ENCODE data around the gene ZDHHC14.

Gene ZDHHC14

GRCh38 chr6:157433678-157434081 is 52.7 kb downstream of the ZDHHC14 start:
- Histone ChIP-seq H3K27me3 (ENCODE audit: insufficient read depth, insufficient read length) (no peaks in the 10 kb centered on the region), H3K4me1 (ENCODE audit: insufficient read depth, insufficient read length) (no peaks in the 10 kb centered on the region), H3K4me3 (ENCODE audit: insufficient read length, low read depth) (no peak overlapping the region), H3K9me3 (ENCODE audit: insufficient read depth, low read length) (no peaks in the 10 kb centered on the region), H3K36me3 (ENCODE audit: insufficient read depth, insufficient read length, low read length) (no peaks in the 10 kb centered on the region), H3K9ac (ENCODE audit: insufficient read length, low read depth) (no peak overlapping the region)
- no peak for DNase-seq (ENCODE audit: low read depth, low spot score)
- TF ChIP-seq YY1 (IDR thresholded peaks at IDR 0.05; ENCODE audit: insufficient read depth, insufficient read length): no peak
- no peak for TF ChIP-seq ZNF274 (IDR thresholded peaks at IDR 0.05; ENCODE audit: low read depth, low read length)
- TF ChIP-seq SUZ12 (IDR thresholded peaks at IDR 0.05; ENCODE audit: extremely low read depth, insufficient read depth, insufficient read length): no peak

- H3K9me3 ChIP-seq (ENCODE audit: insufficient read depth, low read length): no peaks in the 10 kb centered on the region
- H3K36me3 ChIP-seq (ENCODE audit: insufficient read depth, insufficient read length, low read length): no peaks in the 10 kb centered on the region
- no peak overlapping the region for H3K4me3 ChIP-seq (ENCODE audit: insufficient read length, low read depth)
- DNase-seq (ENCODE audit: low read depth, low spot score): no peak
- no peaks in the 10 kb centered on the region for H3K27me3 ChIP-seq (ENCODE audit: insufficient read depth, insufficient read length)
- no peak for TF ChIP-seq YY1 (IDR thresholded peaks at IDR 0.05; ENCODE audit: insufficient read depth, insufficient read length)
- H3K9ac ChIP-seq (ENCODE audit: insufficient read length, low read depth): no peak overlapping the region
- no peaks in the 10 kb centered on the region for H3K4me1 ChIP-seq (ENCODE audit: insufficient read depth, insufficient read length)
Measured at GRCh38 chr6:157434349-157435033, 53.5 kb downstream of the ZDHHC14 start.

GRCh38 chr6:157436219-157436943 is 55.4 kb downstream of the ZDHHC14 start:
- Histone ChIP-seq H3K4me1 (ENCODE audit: insufficient read depth, insufficient read length) (no peaks in the 10 kb centered on the region), H3K9me3 (ENCODE audit: insufficient read depth, low read length) (no peaks in the 10 kb centered on the region), H3K9ac (ENCODE audit: insufficient read length, low read depth) (no peak overlapping the region), H3K36me3 (ENCODE audit: insufficient read depth, insufficient read length, low read length) (no peaks in the 10 kb centered on the region), H3K4me3 (ENCODE audit: insufficient read length, low read depth) (no peak overlapping the region), H3K27me3 (ENCODE audit: insufficient read depth, insufficient read length) (no peaks in the 10 kb centered on the region)
- no peak for TF ChIP-seq YY1 (IDR thresholded peaks at IDR 0.05; ENCODE audit: insufficient read depth, insufficient read length)
- TF ChIP-seq SUZ12 (IDR thresholded peaks at IDR 0.05; ENCODE audit: extremely low read depth, insufficient read depth, insufficient read length): no peak
- TF ChIP-seq ZNF274 (IDR thresholded peaks at IDR 0.05; ENCODE audit: low read depth, low read length): no peak
- DNase-seq (ENCODE audit: low read depth, low spot score): no peak

GRCh38 chr6:157436944-157437336 is 56.0 kb downstream of the ZDHHC14 start:
- no peaks in the 10 kb centered on the region for H3K4me1 ChIP-seq (ENCODE audit: insufficient read depth, insufficient read length)
- no peaks in the 10 kb centered on the region for H3K9me3 ChIP-seq (ENCODE audit: insufficient read depth, low read length)
- no peak for TF ChIP-seq YY1 (IDR thresholded peaks at IDR 0.05; ENCODE audit: insufficient read depth, insufficient read length)
- no peak for TF ChIP-seq SUZ12 (IDR thresholded peaks at IDR 0.05; ENCODE audit: extremely low read depth, insufficient read depth, insufficient read length)
- no peak for TF ChIP-seq ZNF274 (IDR thresholded peaks at IDR 0.05; ENCODE audit: low read depth, low read length)
- H3K9ac ChIP-seq (ENCODE audit: insufficient read length, low read depth): no peak overlapping the region
- no peaks in the 10 kb centered on the region for H3K27me3 ChIP-seq (ENCODE audit: insufficient read depth, insufficient read length)
- H3K4me3 ChIP-seq (ENCODE audit: insufficient read length, low read depth): no peak overlapping the region
- H3K36me3 ChIP-seq (ENCODE audit: insufficient read depth, insufficient read length, low read length): no peaks in the 10 kb centered on the region
- no peak for DNase-seq (ENCODE audit: low read depth, low spot score)

- no peak overlapping the region for H3K4me3 ChIP-seq (ENCODE audit: insufficient read length, low read depth)
- H3K9me3 ChIP-seq (ENCODE audit: insufficient read depth, low read length): no peaks in the 10 kb centered on the region
- H3K4me1 ChIP-seq (ENCODE audit: insufficient read depth, insufficient read length): peaks cover 2% of the 10 kb centered on the region
- H3K27me3 ChIP-seq (ENCODE audit: insufficient read depth, insufficient read length): no peaks in the 10 kb centered on the region
- no peak overlapping the region for H3K9ac ChIP-seq (ENCODE audit: insufficient read length, low read depth)
- no peak for DNase-seq (ENCODE audit: low read depth, low spot score)
- no peaks in the 10 kb centered on the region for H3K36me3 ChIP-seq (ENCODE audit: insufficient read depth, insufficient read length, low read length)
- TF ChIP-seq SUZ12 (IDR thresholded peaks at IDR 0.05; ENCODE audit: extremely low read depth, insufficient read depth, insufficient read length) (no peak), YY1 (IDR thresholded peaks at IDR 0.05; ENCODE audit: insufficient read depth, insufficient read length) (no peak), ZNF274 (IDR thresholded peaks at IDR 0.05; ENCODE audit: low read depth, low read length) (no peak)
Measured at GRCh38 chr6:157438611-157439111, 57.7 kb downstream of the ZDHHC14 start.

GRCh38 chr6:157440171-157440570 is 59.2 kb downstream of the ZDHHC14 start:
- TF ChIP-seq ZNF274 (IDR thresholded peaks at IDR 0.05; ENCODE audit: low read depth, low read length) (no peak), SUZ12 (IDR thresholded peaks at IDR 0.05; ENCODE audit: extremely low read depth, insufficient read depth, insufficient read length) (no peak), YY1 (IDR thresholded peaks at IDR 0.05; ENCODE audit: insufficient read depth, insufficient read length) (no peak)
- Histone ChIP-seq H3K9ac (ENCODE audit: insufficient read length, low read depth) (no peak overlapping the region), H3K27me3 (ENCODE audit: insufficient read depth, insufficient read length) (no peaks in the 10 kb centered on the region), H3K9me3 (ENCODE audit: insufficient read depth, low read length) (no peaks in the 10 kb centered on the region), H3K4me1 (ENCODE audit: insufficient read depth, insufficient read length) (peaks cover 2% of the 10 kb centered on the region), H3K36me3 (ENCODE audit: insufficient read depth, insufficient read length, low read length) (no peaks in the 10 kb centered on the region), H3K4me3 (ENCODE audit: insufficient read length, low read depth) (no peak overlapping the region)
- no peak for DNase-seq (ENCODE audit: low read depth, low spot score)

- Histone ChIP-seq H3K4me3 (ENCODE audit: insufficient read length, low read depth) (no peak overlapping the region), H3K9ac (ENCODE audit: insufficient read length, low read depth) (no peak overlapping the region), H3K4me1 (ENCODE audit: insufficient read depth, insufficient read length) (peaks cover 2% of the 10 kb centered on the region), H3K36me3 (ENCODE audit: insufficient read depth, insufficient read length, low read length) (no peaks in the 10 kb centered on the region), H3K9me3 (ENCODE audit: insufficient read depth, low read length) (no peaks in the 10 kb centered on the region), H3K27me3 (ENCODE audit: insufficient read depth, insufficient read length) (no peaks in the 10 kb centered on the region)
- TF ChIP-seq YY1 (IDR thresholded peaks at IDR 0.05; ENCODE audit: insufficient read depth, insufficient read length) (no peak), ZNF274 (IDR thresholded peaks at IDR 0.05; ENCODE audit: low read depth, low read length) (no peak), SUZ12 (IDR thresholded peaks at IDR 0.05; ENCODE audit: extremely low read depth, insufficient read depth, insufficient read length) (no peak)
- no peak for DNase-seq (ENCODE audit: low read depth, low spot score)
Measured at GRCh38 chr6:157442291-157442690, 61.3 kb downstream of the ZDHHC14 start.
